Astrocyte of the cerebellum (primary cell): ENCODE results near the gene FGF6.

Experiments
- DNase-seq: peaks from one replicate; pipeline ENCODE4 v3.0.0-alpha.2; 2011; ENCODE audit warnings: low read depth
- H3K4me3 ChIP-seq: 2 replicates; pipeline ENCODE4 v1.5.1; 2011; ENCODE audit warnings: mild to moderate bottlenecking, low read depth, low read length, moderate library complexity
- CTCF ChIP-seq: IDR thresholded peaks from 2 replicates; pipeline ENCODE4 v1.5.1; 2012; ENCODE audit warnings: low read length, low read depth, moderate library complexity, mild to moderate bottlenecking; ENCODE audit errors: missing control alignments
- in situ Hi-C: cut with HindIII; loops from 2 replicates; pipeline ENCODE4 v1.10.0; 2017; ENCODE audit warnings: low sequenced_read_pairs

FGF6 gene

GRCh38 chr12:4441355-4442335, 4.0 kb downstream of the FGF6 start:
- TF ChIP-seq CTCF, result no peak
- in situ Hi-C loops, result no loop called here
- no peak overlapping the region for H3K4me3 ChIP-seq
- no peak for DNase-seq

- in situ Hi-C loops, result no loop called here
- no peak for TF ChIP-seq CTCF
- DNase-seq, result no peak
- no peak overlapping the region for H3K4me3 ChIP-seq
Observed at GRCh38 chr12:4440187-4440941, 5.3 kb downstream of the FGF6 start.

GRCh38 chr12:4439736-4440135, 5.9 kb downstream of the FGF6 start:
- no peak overlapping the region for H3K4me3 ChIP-seq
- TF ChIP-seq CTCF, result no peak
- no peak for DNase-seq
- in situ Hi-C loops, result no loop called here

- no peak for TF ChIP-seq CTCF
- in situ Hi-C loops, result no loop called here
- DNase-seq, result no peak
- no peak overlapping the region for H3K4me3 ChIP-seq
Observed at GRCh38 chr12:4438834-4439596, 6.6 kb downstream of the FGF6 start.

- TF ChIP-seq CTCF, result no peak
- in situ Hi-C loops, result no loop called here
- no peak overlapping the region for H3K4me3 ChIP-seq
- no peak for DNase-seq
Observed at GRCh38 chr12:4435537-4435936, 10.1 kb downstream of the FGF6 start.

GRCh38 chr12:4434706-4435425, 10.7 kb downstream of the FGF6 start:
- no peak for DNase-seq

More at GRCh38 chr12:4434706-4435425, 10.7 kb downstream of the FGF6 start:
- no peak for TF ChIP-seq CTCF
- in situ Hi-C loops, result no loop called here
- no peak overlapping the region for H3K4me3 ChIP-seq
